HepG2 (cell line): ENCODE results near the gene RAMAC. TPM values are rescaled to one million over a fixed set of nuclear protein-coding genes. Genes with fewer than 3 reads are reported as not detected.

Experiments used
- ATAC-seq: fragments of 200-7000 bp; cut with Tn5 transposase; 3 replicates; pipeline ENCODE4 v1.9.1; 2020; ENCODE audit warnings: mild to moderate bottlenecking, moderate library complexity
- BruUV-seq: library from RNA; stranded (reverse); fragments of 400-500 nt; replicated peaks from 2 replicates; lab custom pipeline; 2021; lab: Mats Ljungman, UMichigan
- CTCF ChIA-PET: fragments of 300-600 bp; formaldehyde crosslinking; extraction: SDS; loops from one replicate; lab custom pipeline; 2021; ENCODE audit warnings: low total read pairs, inconsistent platforms, low intra/inter-chr PET ratio; lab: Yijun Ruan, JAX
- POLR2A ChIA-PET: fragments of 350-600 bp; sonication (Branson Sonifier 250); formaldehyde crosslinking; loops from one replicate; lab custom pipeline; 2020; ENCODE audit warnings: antibody characterized with exemption, inconsistent platforms; lab: Yijun Ruan, JAX
- DNase-seq: peaks from one replicate; pipeline ENCODE4 v3.0.0-alpha.2; 2015; ENCODE audit warnings: low spot score
- FAIRE-seq: peaks from 3 replicates; lab custom pipeline; 2011; peaks lifted over from hg19 to GRCh38; lab: Jason Lieb, UNC
- H2AFZ ChIP-seq: one replicate; pipeline ENCODE4 v1.6.1; 2011; ENCODE audit warnings: low read length, inconsistent platforms
- H3K27ac ChIP-seq: fragments of 300-600 bp; 3 replicates; pipeline ENCODE4 v1.8.0; 2011; ENCODE audit warnings: mixed run types, mild to moderate bottlenecking, mixed read lengths, low read length, inconsistent platforms; ENCODE audit not compliant: insufficient read depth; ENCODE audit errors: extremely low read length
- H3K27me3 ChIP-seq, 2 experiments: fragments of 200-600 bp in 1 of 2; 2 replicates in 1 of 2; 3 replicates in 1 of 2; pipeline versions ENCODE4 v1.6.0 to v1.8.0; 2011; ENCODE audit warnings: low read length in 2 of 2, mild to moderate bottlenecking in 2 of 2, moderate library complexity in 2 of 2, inconsistent platforms in 1 of 2; ENCODE audit not compliant: insufficient read depth in 2 of 2, control insufficient read depth in 1 of 2
- H3K36me3 ChIP-seq, 2 experiments: fragments of 200-600 bp in 1 of 2; replicated peaks in 1 of 2; 2 replicates in 1 of 2; 3 replicates in 1 of 2; pipeline versions ENCODE4 v1.5.1 to v1.8.0; 2011; ENCODE audit warnings: low read length in 2 of 2, inconsistent platforms in 1 of 2; ENCODE audit not compliant: insufficient read depth in 2 of 2, control insufficient read depth in 1 of 2
- H3K4me1 ChIP-seq: 2 replicates; pipeline ENCODE4 v1.5.1; 2012; ENCODE audit warnings: low read length, inconsistent platforms; ENCODE audit not compliant: insufficient read depth
- H3K4me2 ChIP-seq: 2 replicates; pipeline ENCODE4 v1.6.0; 2011; ENCODE audit warnings: low read depth, low read length, inconsistent platforms
- H3K4me3 ChIP-seq, 3 experiments: fragments of 200-600 bp in 1 of 3; sonication (generic), shearing (Covaris generic) in 1 of 3; replicated peaks in 1 of 3; 2 replicates each; pipeline ENCODE4 v1.5.1; 2011 to 2016; ENCODE audit warnings: low read length in 3 of 3, inconsistent platforms in 2 of 3, low read depth in 2 of 3, mild to moderate bottlenecking in 2 of 3, control low read depth in 1 of 3, mixed read lengths in 1 of 3; ENCODE audit not compliant: insufficient read depth in 1 of 3
- H3K79me2 ChIP-seq: one replicate; pipeline ENCODE4 v1.6.1; 2011; ENCODE audit warnings: low read length, inconsistent platforms; ENCODE audit not compliant: insufficient read depth
- H3K9ac ChIP-seq: 2 replicates; pipeline ENCODE4 v1.6.0; 2011; ENCODE audit warnings: mild to moderate bottlenecking, low read depth, low read length, inconsistent platforms; ENCODE audit not compliant: insufficient read depth
- H3K9me3 ChIP-seq: 2 replicates; pipeline ENCODE4 v1.5.1; 2012; ENCODE audit warnings: mild to moderate bottlenecking, low read length
- H4K20me1 ChIP-seq: 2 replicates; pipeline ENCODE4 v1.6.0; 2011; ENCODE audit warnings: inconsistent platforms, mild to moderate bottlenecking, low read length, moderate library complexity; ENCODE audit not compliant: insufficient read depth
- DDIT3 ChIP-seq: sonication (generic); formaldehyde crosslinking; IDR thresholded peaks from 2 replicates; pipeline ENCODE4 v1.4.0; 2020; ENCODE audit warnings: mild to moderate bottlenecking, missing genetic modification reagents
- MAZ ChIP-seq, 2 experiments: sonication (generic) in 1 of 2; formaldehyde crosslinking in 1 of 2; IDR thresholded peaks; 2 replicates each; pipeline versions ENCODE4 v1.5.0 to v1.6.1; 2012 to 2020; ENCODE audit warnings: low read depth in 2 of 2, mild to moderate bottlenecking in 2 of 2, borderline replicate concordance in 1 of 2, improper control_type of control experiment in 1 of 2, low read length in 1 of 2, missing genetic modification reagents in 1 of 2, moderate library complexity in 1 of 2
- MYC ChIP-seq: sonication (generic); formaldehyde crosslinking; IDR thresholded peaks from 2 replicates; pipeline ENCODE4 v1.9.0; 2021; ENCODE audit warnings: missing genetic modification reagents, borderline replicate concordance
- PCBP1 ChIP-seq: fragments of 200-400 bp; formaldehyde crosslinking; IDR thresholded peaks from 2 replicates; pipeline ENCODE4 v1.6.1; 2017; ENCODE audit warnings: mild to moderate bottlenecking, low read depth, low read length, borderline replicate concordance
- SMARCC2 ChIP-seq: fragments of 450-650 bp; IDR thresholded peaks from 2 replicates; pipeline ENCODE4 v1.6.1; 2017; ENCODE audit warnings: antibody characterized with exemption, mild to moderate bottlenecking
- SOX13 ChIP-seq, 3 experiments: fragments of 450-650 bp in 1 of 3; sonication (generic) in 1 of 3; formaldehyde crosslinking in 1 of 3; IDR thresholded peaks in 2 of 3; conservative IDR thresholded peaks in 1 of 3; 2 replicates each; pipeline versions ENCODE4 v1.5.0 to v1.6.1; 2016 to 2020; ENCODE audit warnings: antibody characterized with exemption in 1 of 3, mild to moderate bottlenecking in 1 of 3, missing compliant biosample characterization in 1 of 3, missing genetic modification reagents in 1 of 3, moderate library complexity in 1 of 3
- ZBTB26 ChIP-seq: IDR thresholded peaks from 2 replicates; pipeline ENCODE4 v1.6.1; 2016; ENCODE audit warnings: missing compliant biosample characterization, missing genetic modification reagents, borderline replicate concordance
- ZNF230 ChIP-seq: sonication (generic); formaldehyde crosslinking; IDR thresholded peaks from 2 replicates; pipeline ENCODE4 v1.4.0; 2020; ENCODE audit warnings: mild to moderate bottlenecking, missing genetic modification reagents
- ZNF34 ChIP-seq: sonication (generic); formaldehyde crosslinking; IDR thresholded peaks from 2 replicates; pipeline ENCODE4 v1.4.0; 2020; ENCODE audit warnings: mild to moderate bottlenecking, missing genetic modification reagents, borderline replicate concordance
- ZNF614 ChIP-seq: IDR thresholded peaks from 2 replicates; pipeline ENCODE4 v1.6.1; 2018; ENCODE audit warnings: missing biosample characterization, missing genetic modification reagents, inconsistent platforms, borderline replicate concordance
- ZNF724P ChIP-seq: sonication (generic); formaldehyde crosslinking; IDR thresholded peaks from 2 replicates; pipeline ENCODE4 v1.8.0; 2022; ENCODE audit warnings: missing genetic modification reagents, borderline replicate concordance
- ZNF770 ChIP-seq: sonication (generic); formaldehyde crosslinking; IDR thresholded peaks from 2 replicates; pipeline ENCODE4 v1.5.0; 2020; ENCODE audit warnings: mild to moderate bottlenecking, missing genetic modification reagents
- ZNF850 ChIP-seq: sonication (generic); formaldehyde crosslinking; conservative IDR thresholded peaks from 2 replicates; pipeline ENCODE4 v1.9.0; 2021; ENCODE audit warnings: mild to moderate bottlenecking, missing genetic modification reagents
- WGBS: methylation state at CpG from one replicate; pipeline ENCODE4 v1.1.6; 2017; ENCODE audit warnings: low lambda C conversion rate; 5-methylcytosine and 5-hydroxymethylcytosine counted together
- in situ Hi-C: cut with HindIII; loops from 2 replicates; pipeline ENCODE4 v1.10.0; 2017; ENCODE audit warnings: low pct_unique_long_range_greater_than_20kb; ENCODE audit not compliant: extremely low pct_ligation_motif_present
- intact Hi-C: fragments of 100-400 bp; cut with micrococcal nuclease; formaldehyde crosslinking; loops from one replicate; pipeline ENCODE4 v1.10.0; 2022; ENCODE audit not compliant: unreplicated experiment
- polyA plus RNA-seq, 8 experiments: library from polyadenylated mRNA; depleted of rRNA in 3 of 8; stranded (reverse) in 7 of 8; unstranded in 1 of 8; fragments of >200 nt; fragmentation: Illumina TruSeq in 4 of 8; extraction: Trizol in 4 of 8; gene quantifications; 2 replicates each; pipeline versions ENCODE4 v1.2.1 to v1.2.3, GENCODE V29; 2011 to 2016; ENCODE audit warnings: low read depth in 4 of 8, missing spikeins in 1 of 8, mixed read lengths in 1 of 8; ENCODE audit not compliant: insufficient read depth in 1 of 8
- total RNA-seq, 5 experiments: library from RNA; depleted of rRNA; stranded (reverse); fragments of >200 nt; fragmentation: Illumina TruSeq; extraction: Trizol; gene quantifications; 2 replicates each; pipeline ENCODE4 v1.2.3, GENCODE V29; 2016; ENCODE audit warnings: low read depth in 1 of 5

RAMAC gene
- total and polyA plus RNA-seq, 2 of the 13 experiments (the other 11 are each of a cell fraction or from before 2014, with no cell fraction given): 22.2 to 45.9 TPM

- intact Hi-C loops (no loop called here), in situ Hi-C loops (loop anchor here (10.0 kb wide), 1 partner anchor 126 kb away; no protein-coding TSS in a partner anchor)
- ATAC-seq: no peak
- Histone ChIP-seq H3K27ac (no peak overlapping the region), H2AFZ (no peak overlapping the region), H3K79me2 (no peaks in the 10 kb centered on the region), H3K9ac (no peak overlapping the region), H3K9me3 (no peaks in the 10 kb centered on the region), H3K4me3 (no peak overlapping the region), H3K4me2 (no peak overlapping the region), H3K27me3 (no peaks in the 10 kb centered on the region), H4K20me1 (no peaks in the 10 kb centered on the region), H3K36me3 (no peaks in the 10 kb centered on the region), H3K4me1 (peaks cover 15% of the 10 kb centered on the region)
- WGBS: 76% methylated on average over 2 of the region's 2 CpGs
- DNase-seq: no peak
- BruUV-seq: no TSS peak
- POLR2A ChIA-PET: no interaction called here
- TF ChIP-seq PCBP1: no peak
- no peak for TF ChIP-seq ZNF230 (CRISPR knock-in tag)
- no peak for TF ChIP-seq MYC (CRISPR knock-in tag)
- no peak for TF ChIP-seq ZNF850
- no peak for TF ChIP-seq ZNF724P (CRISPR knock-in tag)
- no peak for TF ChIP-seq ZNF34
- no peak for TF ChIP-seq SOX13 (IDR thresholded peaks at IDR 0.05)
- no peak for TF ChIP-seq SOX13 (CRISPR knock-in tag; conservative IDR thresholded peaks at IDR 0.05 in 1 of 2, IDR thresholded peaks at IDR 0.05 in 1 of 2)
- TF ChIP-seq ZNF614: no peak
- no peak for TF ChIP-seq ZBTB26 (CRISPR knock-in tag)
- no peak for TF ChIP-seq MAZ (IDR thresholded peaks at IDR 0.05; ENCODE audit: borderline replicate concordance, low read depth, low read length)
- no peak for TF ChIP-seq MAZ (CRISPR knock-in tag; IDR thresholded peaks at IDR 0.05; ENCODE audit: low read depth)
- TF ChIP-seq SMARCC2: no peak
- no peak for TF ChIP-seq ZNF770
- TF ChIP-seq DDIT3: no peak
- CTCF ChIA-PET: no interaction called here
- FAIRE-seq: no peak
These were observed 5.0 kb upstream of the RAMAC start for GRCh38 chr15:82980981-82981380.
